Right lobe of liver (tissue), 4 donors: Measurements from ENCODE around the gene SFT2D1.

Source experiments
- CTCF ChIP-seq, 4 donors: fragments of 200-600 bp in 3 of 4; fragments of 450-650 bp in 1 of 4; IDR thresholded peaks; one replicate each; pipeline versions ENCODE4 v1.5.1 to v1.8.0; 2016 to 2022; ENCODE audit warnings: antibody characterized with exemption in 4 of 4, mild to moderate bottlenecking in 2 of 4
- POLR2A ChIP-seq: fragments of 450-650 bp; IDR thresholded peaks from one replicate; pipeline ENCODE4 v1.6.1; 2017; ENCODE audit warnings: antibody characterized with exemption, mild to moderate bottlenecking
- donor health status: DM: no; HTN: no; CAD: no.
- donor health status: DM: no; HTN: no; CAD: no.
- donor health status: DM: no; HTN: yes; CAD: no.

GRCh38 chr6:166310634-166311033, 31.7 kb downstream of the SFT2D1 start:
- no peak for TF ChIP-seq POLR2A
- no peak for TF ChIP-seq CTCF (IDR thresholded peaks at IDR 0.05)
